Pancreas (tissue), 10 donors: ENCODE results near the gene NHLRC3. TPM values are rescaled to one million over a fixed set of nuclear protein-coding genes. Genes with fewer than 3 reads are reported as not detected.

Experiments
- ATAC-seq, 4 donors: fragments of 200-7000 bp; cut with Tn5 transposase; one replicate each; pipeline versions ENCODE4 v1.8.0 to v1.9.1; 2020; ENCODE audit warnings: mild to moderate bottlenecking in 4 of 4, moderate library complexity in 4 of 4
- DNase-seq, 6 donors: peaks; one replicate each; pipeline ENCODE4 v3.0.0-alpha.2; 2020
- FAIRE-seq: peaks from 2 replicates; lab custom pipeline; 2012; peaks lifted over from hg19 to GRCh38; lab: Jason Lieb, UNC
- H3K27ac ChIP-seq, 4 donors: fragments of 200-600 bp; sonication (generic); 1 replicate in 3 of 4; 2 replicates in 1 of 4; pipeline versions ENCODE4 v1.5.0 to v1.8.0; 2020
- H3K27me3 ChIP-seq, 4 donors: fragments of 200-600 bp; one replicate each; pipeline ENCODE4 v1.8.0; 2021
- H3K36me3 ChIP-seq, 3 donors: fragments of 200-600 bp; sonication (generic) in 1 of 3; one replicate each; pipeline versions ENCODE4 v1.5.0 to v1.8.0; 2020 to 2021
- H3K4me1 ChIP-seq, 3 donors: fragments of 200-600 bp; one replicate each; pipeline ENCODE4 v1.8.0; 2021
- H3K4me3 ChIP-seq, 4 donors: fragments of 200-600 bp; sonication (generic) in 2 of 4; one replicate each; pipeline versions ENCODE4 v1.5.0 to v1.8.0; 2020 to 2021
- H3K9me3 ChIP-seq, 4 donors: fragments of 200-600 bp; one replicate each; pipeline ENCODE4 v1.8.0; 2021
- WGBS, 2 donors: extraction: QIAGEN DNeasy Blood & Tissue Kit; methylation state at CpG; one replicate each; pipeline ENCODE4 v1.1.7; 2013; 5-methylcytosine and 5-hydroxymethylcytosine counted together
- intact Hi-C, 3 donors: fragments of 100-400 bp; cut with DNase I; formaldehyde crosslinking; loops; one replicate each; pipeline versions ENCODE4 v1.11.1 to v1.14.2; 2022
- polyA plus RNA-seq, 2 donors: library from polyadenylated mRNA; stranded (reverse); fragments of 200-250 nt; gene quantifications; one replicate each; pipeline ENCODE4 v1.2.3, GENCODE V29; 2013
- total RNA-seq, 6 donors: library from RNA; stranded (reverse); fragmentation: NEBNext Ultra II Directional in 4 of 6; extraction: Animal tissue kit (Norgen Biotek cat#: 25700) in 4 of 6; gene quantifications; one replicate each; pipeline versions ENCODE4 v1.2.1 to v1.2.4, GENCODE V29; 2021 to 2023
- TF ChIP-seq, protein P1 (sequence below), 4 donors: fragments of 200-600 bp; sonication (generic) in 3 of 4; IDR thresholded peaks; one replicate each; pipeline versions ENCODE4 v1.5.0 to v1.8.0; 2021; ENCODE audit warnings: antibody characterized with exemption in 4 of 4
- donor health status: healthy with polysubstance abuse.
- donor health status: DM: no; HTN: no; CAD: no; lungs with moderate emphysema.
- donor health status: DM: no; HTN: no; CAD: no.
- donor health status: control.
- donor health status: control.
- donor health status: Bipolar disorder and iron deficiency.
- donor health status: DM: yes; HTN: yes; CAD: no.
- donor health status: DM: no; HTN: no; CAD: no.
- donor health status: DM: no; HTN: no; CAD: no.
- donor health status: DM: yes; HTN: yes; CAD: no.

Gene NHLRC3
- total and polyA plus RNA-seq, 8 donors, result 6.9 to 15.2 (median 10.0) TPM

DNA sequence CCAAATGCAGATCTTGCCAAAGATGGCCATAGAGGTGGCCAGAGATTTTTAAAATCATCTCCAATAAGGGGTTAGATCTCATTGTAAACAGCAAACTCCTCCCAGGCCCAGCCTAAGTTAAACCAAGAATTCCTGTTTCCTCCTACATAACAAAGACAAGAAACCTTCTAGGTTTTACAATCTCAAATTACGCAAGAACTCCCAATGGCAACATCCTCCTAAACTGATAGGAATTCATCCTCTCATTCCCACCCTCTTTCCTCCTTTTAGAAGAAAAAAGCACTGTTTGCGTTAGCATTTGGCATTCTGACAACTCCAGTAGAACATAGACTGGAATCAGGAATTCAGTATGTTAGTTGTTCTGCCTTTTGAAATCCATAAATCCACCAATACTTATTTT is 14.9 kb upstream of the NHLRC3 start:
- FAIRE-seq, result no peak
- no peak for DNase-seq
- Histone ChIP-seq H3K36me3 (peaks cover 4 to 34% (median 8%) of the 10 kb centered on the region in 3 donors), H3K27me3 (no peaks in the 10 kb centered on the region), H3K9me3 (no peaks in the 10 kb centered on the region), H3K27ac (peak overlapping the region in 1 of 4 donors; percentile 27), H3K4me3 (no peak overlapping the region), H3K4me1 (peaks cover 0 to 8% (median 0%) of the 10 kb centered on the region in 3 donors)
- TF ChIP-seq, protein P1, sequence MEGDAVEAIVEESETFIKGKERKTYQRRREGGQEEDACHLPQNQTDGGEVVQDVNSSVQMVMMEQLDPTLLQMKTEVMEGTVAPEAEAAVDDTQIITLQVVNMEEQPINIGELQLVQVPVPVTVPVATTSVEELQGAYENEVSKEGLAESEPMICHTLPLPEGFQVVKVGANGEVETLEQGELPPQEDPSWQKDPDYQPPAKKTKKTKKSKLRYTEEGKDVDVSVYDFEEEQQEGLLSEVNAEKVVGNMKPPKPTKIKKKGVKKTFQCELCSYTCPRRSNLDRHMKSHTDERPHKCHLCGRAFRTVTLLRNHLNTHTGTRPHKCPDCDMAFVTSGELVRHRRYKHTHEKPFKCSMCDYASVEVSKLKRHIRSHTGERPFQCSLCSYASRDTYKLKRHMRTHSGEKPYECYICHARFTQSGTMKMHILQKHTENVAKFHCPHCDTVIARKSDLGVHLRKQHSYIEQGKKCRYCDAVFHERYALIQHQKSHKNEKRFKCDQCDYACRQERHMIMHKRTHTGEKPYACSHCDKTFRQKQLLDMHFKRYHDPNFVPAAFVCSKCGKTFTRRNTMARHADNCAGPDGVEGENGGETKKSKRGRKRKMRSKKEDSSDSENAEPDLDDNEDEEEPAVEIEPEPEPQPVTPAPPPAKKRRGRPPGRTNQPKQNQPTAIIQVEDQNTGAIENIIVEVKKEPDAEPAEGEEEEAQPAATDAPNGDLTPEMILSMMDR (IDR thresholded peaks at IDR 0.05), result no peak
- no peak for ATAC-seq
- intact Hi-C loops, result no loop called here
- WGBS, 2 donors, result 84 to 87% methylated on average over 2 of the region's 2 CpGs

DNA sequence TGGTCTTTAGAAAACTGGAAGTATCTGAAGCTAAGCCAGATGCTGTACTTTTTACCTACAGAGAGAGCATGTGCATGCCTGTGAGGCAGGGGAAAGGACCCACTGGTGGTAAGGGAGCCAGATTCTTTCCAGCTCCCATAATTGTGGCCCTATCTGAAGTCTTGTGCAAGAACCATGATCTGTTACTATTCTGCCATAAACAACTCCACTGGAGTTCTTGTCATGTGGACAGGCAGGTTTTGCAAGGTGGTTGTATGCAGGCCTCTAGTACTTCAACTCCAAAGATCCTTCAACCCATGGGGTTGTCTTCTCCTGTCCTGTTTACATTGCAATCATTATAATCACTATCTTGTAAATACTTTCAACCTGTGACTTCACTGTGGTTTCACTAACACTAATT is 14.5 kb upstream of the NHLRC3 start:
- FAIRE-seq (no peak), ATAC-seq (peak in 2 of 4 donors; percentile 31 to 66), DNase-seq (no peak)
- Histone ChIP-seq H3K27me3 (no peaks in the 10 kb centered on the region), H3K27ac (peak overlapping the region in 1 of 4 donors; percentile 27), H3K9me3 (no peaks in the 10 kb centered on the region), H3K4me1 (peaks cover 0 to 8% (median 0%) of the 10 kb centered on the region in 3 donors), H3K36me3 (peaks cover 2 to 39% (median 12%) of the 10 kb centered on the region in 3 donors), H3K4me3 (no peak overlapping the region)
- TF ChIP-seq, protein P1 (IDR thresholded peaks at IDR 0.05), result no peak
- intact Hi-C loops, result no loop called here

DNA sequence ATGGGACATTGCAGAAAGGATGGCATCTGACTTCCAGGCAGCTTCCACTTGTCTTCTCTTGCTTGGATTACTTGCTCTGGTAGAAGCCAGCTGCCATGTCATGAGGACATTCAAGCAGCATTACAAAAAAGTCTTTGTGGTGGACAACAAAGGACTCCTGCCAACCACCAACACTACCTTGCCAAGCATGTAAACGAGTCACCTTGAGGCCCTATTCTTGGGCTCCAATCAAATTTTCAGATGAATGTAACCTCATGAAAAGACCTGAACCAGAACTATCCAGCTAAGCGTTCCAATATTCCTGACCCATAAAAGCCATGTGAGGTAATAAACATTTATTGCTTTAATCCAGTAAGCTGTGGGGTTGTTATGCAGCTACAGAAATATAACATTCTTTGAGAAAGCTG is 12.8 kb upstream of the NHLRC3 start:
- ATAC-seq (no peak), FAIRE-seq (no peak), DNase-seq (no peak)
- TF ChIP-seq, protein P1 (IDR thresholded peaks at IDR 0.05), result no peak
- Histone ChIP-seq H3K4me1 (peaks cover 0 to 7% (median 0%) of the 10 kb centered on the region in 3 donors), H3K27ac (no peak overlapping the region), H3K9me3 (no peaks in the 10 kb centered on the region), H3K36me3 (peaks cover 0 to 40% (median 12%) of the 10 kb centered on the region in 3 donors), H3K27me3 (no peaks in the 10 kb centered on the region), H3K4me3 (no peak overlapping the region)
- intact Hi-C loops, result no loop called here
- WGBS, 2 donors, result 54% methylated on average over 2 of the region's 2 CpGs

DNA sequence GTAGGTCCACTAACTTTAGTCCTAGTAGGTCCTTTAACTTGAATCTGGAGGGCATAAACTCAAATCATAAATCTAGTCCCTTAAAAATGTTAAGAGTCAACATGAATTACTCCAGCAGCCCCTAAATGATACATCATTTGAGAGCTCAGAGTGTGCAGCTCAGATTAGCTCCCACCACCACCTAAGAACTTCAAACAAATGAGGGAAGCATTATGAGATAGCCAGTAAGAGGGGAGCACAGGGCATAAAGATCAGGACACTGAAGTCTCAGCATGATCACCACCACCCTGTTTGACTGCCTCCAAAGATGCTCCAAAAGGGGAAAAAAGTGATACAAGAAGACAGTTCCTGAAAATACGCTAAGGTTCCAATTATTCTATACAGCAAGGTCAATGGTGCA is 6.1 kb upstream of the NHLRC3 start:
- no peak for FAIRE-seq

DNA sequence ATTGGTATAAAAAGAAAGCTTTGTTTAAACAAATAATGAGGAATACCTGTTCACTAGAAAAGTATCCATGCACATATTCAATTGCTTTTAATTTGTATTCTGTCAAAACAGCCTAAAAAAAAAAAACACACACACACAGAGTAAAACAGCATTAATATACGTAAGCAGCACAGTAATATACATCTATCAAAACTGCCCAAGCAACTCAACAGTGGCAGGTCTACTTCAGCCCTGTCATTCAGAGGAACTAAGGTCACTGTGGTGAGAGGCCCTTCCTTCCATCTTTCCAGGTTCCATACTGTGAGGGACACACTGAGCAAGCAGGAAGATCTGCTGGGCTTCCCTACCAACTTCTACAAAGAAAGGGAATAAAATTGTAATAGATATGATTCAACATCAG is 4.2 kb upstream of the NHLRC3 start:
- Histone ChIP-seq H3K4me1 (peaks cover 0 to 12% (median 8%) of the 10 kb centered on the region in 3 donors), H3K36me3 (no peaks in the 10 kb centered on the region), H3K27me3 (no peaks in the 10 kb centered on the region), H3K4me3 (no peak overlapping the region), H3K9me3 (no peaks in the 10 kb centered on the region), H3K27ac (no peak overlapping the region)
- no peak for DNase-seq
- 81 to 87% methylated on average over 1 of the region's 1 CpG for WGBS, 2 donors
- FAIRE-seq, result no peak
- ATAC-seq, result no peak
- TF ChIP-seq, protein P1 (IDR thresholded peaks at IDR 0.05), result no peak
- intact Hi-C loops, result no loop called here

More for the DNA sequence above, 6.1 kb upstream of the NHLRC3 start:
- peaks cover 0 to 12% (median 4%) of the 10 kb centered on the region in 3 donors for H3K36me3 ChIP-seq
- intact Hi-C loops, result no loop called here
- ATAC-seq (no peak), DNase-seq (no peak)
- H3K4me3 ChIP-seq, result no peak overlapping the region
- WGBS, 2 donors, result 93 to 98% methylated on average over 1 of the region's 1 CpG
- no peaks in the 10 kb centered on the region for H3K9me3 ChIP-seq
- H3K27me3 ChIP-seq, result no peaks in the 10 kb centered on the region
- H3K4me1 ChIP-seq, result peaks cover 0 to 12% (median 8%) of the 10 kb centered on the region in 3 donors
- H3K27ac ChIP-seq, result no peak overlapping the region
- TF ChIP-seq, protein P1 (IDR thresholded peaks at IDR 0.05), result no peak
